ENCODE data around the gene KRT80. TPM values are rescaled to one million over a fixed set of nuclear protein-coding genes. Genes with fewer than 3 reads are reported as not detected.

The KRT80 gene
- total and polyA plus RNA-seq, 2 experiments from 2014 or later, result not detected

DNA sequence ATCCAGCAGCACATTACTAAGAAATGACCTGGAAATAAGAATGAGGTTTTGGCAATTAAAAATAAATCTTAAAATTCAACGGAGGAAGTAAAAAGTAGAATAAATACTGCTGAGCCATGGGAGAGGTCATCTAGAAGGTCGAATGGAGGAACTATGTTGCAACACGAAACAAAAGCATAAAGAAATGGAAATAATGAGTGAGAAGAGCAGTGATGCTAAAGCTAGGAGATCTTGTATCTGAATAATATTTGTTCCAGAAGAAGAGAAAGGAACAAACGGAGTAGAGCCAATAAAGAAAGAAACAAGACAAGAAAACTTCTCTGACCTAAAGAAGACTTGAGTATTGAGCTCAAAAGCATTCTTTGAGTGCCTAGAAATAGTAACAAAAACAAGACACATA is 34.6 kb upstream of the KRT80 start (continued):
- TF ChIP-seq, protein P1, sequence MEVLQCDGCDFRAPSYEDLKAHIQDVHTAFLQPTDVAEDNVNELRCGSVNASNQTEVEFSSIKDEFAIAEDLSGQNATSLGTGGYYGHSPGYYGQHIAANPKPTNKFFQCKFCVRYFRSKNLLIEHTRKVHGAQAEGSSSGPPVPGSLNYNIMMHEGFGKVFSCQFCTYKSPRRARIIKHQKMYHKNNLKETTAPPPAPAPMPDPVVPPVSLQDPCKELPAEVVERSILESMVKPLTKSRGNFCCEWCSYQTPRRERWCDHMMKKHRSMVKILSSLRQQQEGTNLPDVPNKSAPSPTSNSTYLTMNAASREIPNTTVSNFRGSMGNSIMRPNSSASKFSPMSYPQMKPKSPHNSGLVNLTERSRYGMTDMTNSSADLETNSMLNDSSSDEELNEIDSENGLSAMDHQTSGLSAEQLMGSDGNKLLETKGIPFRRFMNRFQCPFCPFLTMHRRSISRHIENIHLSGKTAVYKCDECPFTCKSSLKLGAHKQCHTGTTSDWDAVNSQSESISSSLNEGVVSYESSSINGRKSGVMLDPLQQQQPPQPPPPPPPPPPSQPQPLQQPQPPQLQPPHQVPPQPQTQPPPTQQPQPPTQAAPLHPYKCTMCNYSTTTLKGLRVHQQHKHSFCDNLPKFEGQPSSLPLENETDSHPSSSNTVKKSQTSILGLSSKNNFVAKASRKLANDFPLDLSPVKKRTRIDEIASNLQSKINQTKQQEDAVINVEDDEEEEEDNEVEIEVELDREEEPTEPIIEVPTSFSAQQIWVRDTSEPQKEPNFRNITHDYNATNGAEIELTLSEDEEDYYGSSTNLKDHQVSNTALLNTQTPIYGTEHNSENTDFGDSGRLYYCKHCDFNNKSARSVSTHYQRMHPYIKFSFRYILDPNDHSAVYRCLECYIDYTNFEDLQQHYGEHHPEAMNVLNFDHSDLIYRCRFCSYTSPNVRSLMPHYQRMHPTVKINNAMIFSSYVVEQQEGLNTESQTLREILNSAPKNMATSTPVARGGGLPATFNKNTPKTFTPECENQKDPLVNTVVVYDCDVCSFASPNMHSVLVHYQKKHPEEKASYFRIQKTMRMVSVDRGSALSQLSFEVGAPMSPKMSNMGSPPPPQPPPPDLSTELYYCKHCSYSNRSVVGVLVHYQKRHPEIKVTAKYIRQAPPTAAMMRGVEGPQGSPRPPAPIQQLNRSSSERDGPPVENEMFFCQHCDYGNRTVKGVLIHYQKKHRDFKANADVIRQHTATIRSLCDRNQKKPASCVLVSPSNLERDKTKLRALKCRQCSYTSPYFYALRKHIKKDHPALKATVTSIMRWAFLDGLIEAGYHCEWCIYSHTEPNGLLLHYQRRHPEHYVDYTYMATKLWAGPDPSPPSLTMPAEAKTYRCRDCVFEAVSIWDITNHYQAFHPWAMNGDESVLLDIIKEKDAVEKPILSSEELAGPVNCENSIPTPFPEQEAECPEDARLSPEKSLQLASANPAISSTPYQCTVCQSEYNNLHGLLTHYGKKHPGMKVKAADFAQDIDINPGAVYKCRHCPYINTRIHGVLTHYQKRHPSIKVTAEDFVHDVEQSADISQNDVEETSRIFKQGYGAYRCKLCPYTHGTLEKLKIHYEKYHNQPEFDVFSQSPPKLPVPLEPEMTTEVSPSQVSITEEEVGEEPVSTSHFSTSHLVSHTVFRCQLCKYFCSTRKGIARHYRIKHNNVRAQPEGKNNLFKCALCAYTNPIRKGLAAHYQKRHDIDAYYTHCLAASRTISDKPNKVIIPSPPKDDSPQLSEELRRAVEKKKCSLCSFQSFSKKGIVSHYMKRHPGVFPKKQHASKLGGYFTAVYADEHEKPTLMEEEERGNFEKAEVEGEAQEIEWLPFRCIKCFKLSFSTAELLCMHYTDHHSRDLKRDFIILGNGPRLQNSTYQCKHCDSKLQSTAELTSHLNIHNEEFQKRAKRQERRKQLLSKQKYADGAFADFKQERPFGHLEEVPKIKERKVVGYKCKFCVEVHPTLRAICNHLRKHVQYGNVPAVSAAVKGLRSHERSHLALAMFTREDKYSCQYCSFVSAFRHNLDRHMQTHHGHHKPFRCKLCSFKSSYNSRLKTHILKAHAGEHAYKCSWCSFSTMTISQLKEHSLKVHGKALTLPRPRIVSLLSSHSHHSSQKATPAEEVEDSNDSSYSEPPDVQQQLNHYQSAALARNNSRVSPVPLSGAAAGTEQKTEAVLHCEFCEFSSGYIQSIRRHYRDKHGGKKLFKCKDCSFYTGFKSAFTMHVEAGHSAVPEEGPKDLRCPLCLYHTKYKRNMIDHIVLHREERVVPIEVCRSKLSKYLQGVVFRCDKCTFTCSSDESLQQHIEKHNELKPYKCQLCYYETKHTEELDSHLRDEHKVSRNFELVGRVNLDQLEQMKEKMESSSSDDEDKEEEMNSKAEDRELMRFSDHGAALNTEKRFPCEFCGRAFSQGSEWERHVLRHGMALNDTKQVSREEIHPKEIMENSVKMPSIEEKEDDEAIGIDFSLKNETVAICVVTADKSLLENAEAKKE (CRISPR knock-in tag; IDR thresholded peaks at IDR 0.05), result no peak
- no peak for TF ChIP-seq ZNF114 (CRISPR knock-in tag; IDR thresholded peaks at IDR 0.05)
- no peak for TF ChIP-seq ZNF331 (CRISPR knock-in tag; IDR thresholded peaks at IDR 0.05; ENCODE audit: low read depth)
- no peak for TF ChIP-seq NANOG (IDR thresholded peaks at IDR 0.05; ENCODE audit: borderline replicate concordance)
- TF ChIP-seq, protein P2, sequence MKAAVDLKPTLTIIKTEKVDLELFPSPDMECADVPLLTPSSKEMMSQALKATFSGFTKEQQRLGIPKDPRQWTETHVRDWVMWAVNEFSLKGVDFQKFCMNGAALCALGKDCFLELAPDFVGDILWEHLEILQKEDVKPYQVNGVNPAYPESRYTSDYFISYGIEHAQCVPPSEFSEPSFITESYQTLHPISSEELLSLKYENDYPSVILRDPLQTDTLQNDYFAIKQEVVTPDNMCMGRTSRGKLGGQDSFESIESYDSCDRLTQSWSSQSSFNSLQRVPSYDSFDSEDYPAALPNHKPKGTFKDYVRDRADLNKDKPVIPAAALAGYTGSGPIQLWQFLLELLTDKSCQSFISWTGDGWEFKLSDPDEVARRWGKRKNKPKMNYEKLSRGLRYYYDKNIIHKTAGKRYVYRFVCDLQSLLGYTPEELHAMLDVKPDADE (IDR thresholded peaks at IDR 0.05), result no peak
- TF ChIP-seq CREB1 (CRISPR knock-in tag; IDR thresholded peaks at IDR 0.05; ENCODE audit: low read depth), result no peak
- TF ChIP-seq EZH2phosphoT487 (IDR thresholded peaks at IDR 0.05; ENCODE audit: unreplicated experiment), result no peak
- no peak for TF ChIP-seq STAT1 (IDR thresholded peaks at IDR 0.05; ENCODE audit: unreplicated experiment)
- TF ChIP-seq, protein P3, sequence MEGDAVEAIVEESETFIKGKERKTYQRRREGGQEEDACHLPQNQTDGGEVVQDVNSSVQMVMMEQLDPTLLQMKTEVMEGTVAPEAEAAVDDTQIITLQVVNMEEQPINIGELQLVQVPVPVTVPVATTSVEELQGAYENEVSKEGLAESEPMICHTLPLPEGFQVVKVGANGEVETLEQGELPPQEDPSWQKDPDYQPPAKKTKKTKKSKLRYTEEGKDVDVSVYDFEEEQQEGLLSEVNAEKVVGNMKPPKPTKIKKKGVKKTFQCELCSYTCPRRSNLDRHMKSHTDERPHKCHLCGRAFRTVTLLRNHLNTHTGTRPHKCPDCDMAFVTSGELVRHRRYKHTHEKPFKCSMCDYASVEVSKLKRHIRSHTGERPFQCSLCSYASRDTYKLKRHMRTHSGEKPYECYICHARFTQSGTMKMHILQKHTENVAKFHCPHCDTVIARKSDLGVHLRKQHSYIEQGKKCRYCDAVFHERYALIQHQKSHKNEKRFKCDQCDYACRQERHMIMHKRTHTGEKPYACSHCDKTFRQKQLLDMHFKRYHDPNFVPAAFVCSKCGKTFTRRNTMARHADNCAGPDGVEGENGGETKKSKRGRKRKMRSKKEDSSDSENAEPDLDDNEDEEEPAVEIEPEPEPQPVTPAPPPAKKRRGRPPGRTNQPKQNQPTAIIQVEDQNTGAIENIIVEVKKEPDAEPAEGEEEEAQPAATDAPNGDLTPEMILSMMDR (conservative IDR thresholded peaks at IDR 0.05; ENCODE audit: low read depth in 2 of 2), result no peak

Measured in GM23338 (cell line).